Panc1 (cell line): ENCODE data around the gene GPSM1.

Source experiments
- CTCF ChIP-seq: fragments of 450-650 bp; IDR thresholded peaks from 2 replicates; pipeline ENCODE4 v1.5.1; 2017; ENCODE audit warnings: mild to moderate bottlenecking
- POLR2AphosphoS5 ChIP-seq: IDR thresholded peaks from 2 replicates; pipeline ENCODE4 v1.6.1; 2012; ENCODE audit warnings: mild to moderate bottlenecking, low read depth, low read length, moderate library complexity
- TF ChIP-seq, protein P1 (sequence below), 2 experiments: IDR thresholded peaks; 2 replicates each; pipeline ENCODE4 v1.6.1; 2011 to 2012; ENCODE audit warnings: low read depth in 2 of 2, control low read depth in 1 of 2, low read length in 1 of 2, mild to moderate bottlenecking in 1 of 2, moderate library complexity in 1 of 2; ENCODE audit not compliant: insufficient read depth in 1 of 2

- no peak for TF ChIP-seq CTCF
- no peak for TF ChIP-seq POLR2AphosphoS5
- TF ChIP-seq, protein P1, sequence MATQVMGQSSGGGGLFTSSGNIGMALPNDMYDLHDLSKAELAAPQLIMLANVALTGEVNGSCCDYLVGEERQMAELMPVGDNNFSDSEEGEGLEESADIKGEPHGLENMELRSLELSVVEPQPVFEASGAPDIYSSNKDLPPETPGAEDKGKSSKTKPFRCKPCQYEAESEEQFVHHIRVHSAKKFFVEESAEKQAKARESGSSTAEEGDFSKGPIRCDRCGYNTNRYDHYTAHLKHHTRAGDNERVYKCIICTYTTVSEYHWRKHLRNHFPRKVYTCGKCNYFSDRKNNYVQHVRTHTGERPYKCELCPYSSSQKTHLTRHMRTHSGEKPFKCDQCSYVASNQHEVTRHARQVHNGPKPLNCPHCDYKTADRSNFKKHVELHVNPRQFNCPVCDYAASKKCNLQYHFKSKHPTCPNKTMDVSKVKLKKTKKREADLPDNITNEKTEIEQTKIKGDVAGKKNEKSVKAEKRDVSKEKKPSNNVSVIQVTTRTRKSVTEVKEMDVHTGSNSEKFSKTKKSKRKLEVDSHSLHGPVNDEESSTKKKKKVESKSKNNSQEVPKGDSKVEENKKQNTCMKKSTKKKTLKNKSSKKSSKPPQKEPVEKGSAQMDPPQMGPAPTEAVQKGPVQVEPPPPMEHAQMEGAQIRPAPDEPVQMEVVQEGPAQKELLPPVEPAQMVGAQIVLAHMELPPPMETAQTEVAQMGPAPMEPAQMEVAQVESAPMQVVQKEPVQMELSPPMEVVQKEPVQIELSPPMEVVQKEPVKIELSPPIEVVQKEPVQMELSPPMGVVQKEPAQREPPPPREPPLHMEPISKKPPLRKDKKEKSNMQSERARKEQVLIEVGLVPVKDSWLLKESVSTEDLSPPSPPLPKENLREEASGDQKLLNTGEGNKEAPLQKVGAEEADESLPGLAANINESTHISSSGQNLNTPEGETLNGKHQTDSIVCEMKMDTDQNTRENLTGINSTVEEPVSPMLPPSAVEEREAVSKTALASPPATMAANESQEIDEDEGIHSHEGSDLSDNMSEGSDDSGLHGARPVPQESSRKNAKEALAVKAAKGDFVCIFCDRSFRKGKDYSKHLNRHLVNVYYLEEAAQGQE (IDR thresholded peaks at IDR 0.05; ENCODE audit: insufficient read depth in 1 of 2, low read depth in 2 of 2, low read length in 1 of 2), result no peak
Measured at GRCh38 chr9:136314056-136314416, 13.3 kb upstream of the GPSM1 start.
